Stimulated activated CD8-positive, alpha-beta memory T cell treated with anti-CD3 and anti-CD28 coated beads, Interleukin-4, amount 100 ng/mL, for 4 hours (primary cell): ENCODE data around the gene PLEKHH2.
"Not testable (repeated sequence)": the region's sequence is repeated elsewhere in the genome, so short reads cannot be mapped to it uniquely, and the experiment has no call there.

Experiments
- DNase-seq, 2 donors: peaks; one replicate each; pipeline ENCODE4 v3.0.0-alpha.2; 2020; ENCODE audit warnings: low read depth in 2 of 2, low spot score in 1 of 2

PLEKHH2 gene

DNA sequence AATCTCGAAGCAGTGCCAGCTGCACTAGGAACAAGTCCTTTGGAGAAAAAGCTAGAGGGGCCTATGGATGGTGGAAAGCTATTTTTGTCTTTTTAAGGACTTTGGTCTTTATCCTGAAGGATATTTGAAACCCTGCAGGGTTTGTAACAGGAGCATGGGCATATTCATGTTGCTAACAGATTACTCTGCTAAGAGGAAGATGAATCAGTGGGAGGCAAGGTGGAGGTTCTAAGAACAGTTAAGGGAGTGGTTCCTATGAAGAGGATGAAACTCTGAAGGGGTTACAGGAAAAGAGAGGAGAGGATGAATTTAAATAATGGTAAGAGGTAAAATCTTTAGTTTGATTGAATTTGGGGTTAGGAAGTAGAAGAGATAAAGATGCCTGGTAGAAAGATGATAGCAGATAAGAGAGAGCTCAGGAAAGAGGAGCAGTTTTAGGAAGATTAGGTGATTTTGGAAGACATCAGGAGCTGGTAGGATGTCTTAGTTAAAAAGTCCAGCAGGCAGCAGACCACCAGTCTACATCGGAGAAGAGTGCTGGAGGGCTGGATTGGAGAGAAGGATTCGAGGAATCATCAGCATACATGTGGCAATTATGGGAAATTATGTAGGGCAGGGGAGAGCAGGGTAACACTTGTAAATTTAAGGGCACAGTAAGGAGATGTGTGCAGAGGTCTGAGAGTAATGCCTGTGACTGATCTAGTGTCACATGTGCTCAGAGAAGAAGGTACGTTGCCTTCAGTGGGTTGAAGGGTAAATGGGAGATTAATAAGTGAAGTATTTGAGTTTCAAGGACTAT, 78.4 kb downstream of the PLEKHH2 start:
- no peak for DNase-seq

DNA sequence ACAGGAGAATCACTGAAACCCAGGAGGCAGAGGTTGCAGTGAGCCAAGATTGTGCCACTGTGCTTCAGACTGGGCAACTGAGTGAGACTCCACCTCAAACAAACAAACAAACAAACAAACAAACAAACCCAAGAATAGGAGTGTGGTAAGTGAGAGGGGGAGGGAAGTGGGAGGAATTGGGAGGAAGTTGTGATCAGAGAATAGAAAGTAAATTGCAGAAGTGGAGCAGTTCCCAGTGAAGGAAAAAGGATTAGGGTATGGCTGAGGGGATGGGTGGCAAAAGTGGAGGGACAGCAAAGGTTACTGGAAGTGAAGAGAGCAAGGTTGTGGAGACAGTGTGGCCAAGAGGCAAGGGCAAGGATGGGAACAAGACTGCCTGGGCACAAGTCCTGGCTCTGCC, 80.3 kb downstream of the PLEKHH2 start:
- DNase-seq, result no peak

GRCh38 chr2:43718530-43719124, 81.6 kb downstream of the PLEKHH2 start:
- no peak for DNase-seq

DNA sequence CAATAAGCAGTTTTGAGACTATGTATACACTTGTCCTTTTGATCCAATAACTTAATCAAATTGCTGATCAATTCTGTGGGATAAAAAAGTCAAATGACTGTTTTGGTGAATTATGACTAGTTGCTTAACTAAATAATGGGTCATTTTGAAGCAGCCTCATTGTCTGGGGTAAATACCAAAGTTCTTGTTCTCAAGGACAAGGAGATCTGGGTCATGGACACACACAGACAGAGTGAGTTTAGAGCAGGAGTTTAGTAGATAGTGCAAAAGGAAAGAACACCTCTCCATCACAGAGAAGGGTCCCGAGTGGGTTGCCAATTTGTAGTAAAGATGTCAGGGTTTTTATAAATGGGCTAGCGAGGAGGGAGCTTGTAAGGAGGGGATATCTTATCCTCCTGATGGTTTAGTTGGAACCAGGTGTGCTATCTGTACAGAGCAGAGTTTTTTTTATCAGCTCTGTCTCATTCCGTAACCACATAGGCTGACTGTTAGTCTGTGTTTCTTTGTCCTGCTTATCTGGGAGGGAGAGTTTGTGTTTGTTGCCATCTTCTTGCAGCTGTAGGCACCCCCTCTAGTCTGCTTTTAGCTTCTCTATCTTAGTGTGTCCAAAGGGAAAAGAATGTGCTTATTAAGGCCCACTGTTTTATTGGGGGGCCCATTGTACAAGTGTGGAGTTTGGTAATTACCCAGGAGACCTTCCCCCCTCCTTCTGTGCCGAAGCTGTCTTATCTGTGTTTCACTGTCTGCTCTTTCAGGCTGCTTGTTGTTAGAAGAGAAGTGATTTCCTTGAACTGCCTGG, 87.9 kb downstream of the PLEKHH2 start:
- no peak for DNase-seq

DNA sequence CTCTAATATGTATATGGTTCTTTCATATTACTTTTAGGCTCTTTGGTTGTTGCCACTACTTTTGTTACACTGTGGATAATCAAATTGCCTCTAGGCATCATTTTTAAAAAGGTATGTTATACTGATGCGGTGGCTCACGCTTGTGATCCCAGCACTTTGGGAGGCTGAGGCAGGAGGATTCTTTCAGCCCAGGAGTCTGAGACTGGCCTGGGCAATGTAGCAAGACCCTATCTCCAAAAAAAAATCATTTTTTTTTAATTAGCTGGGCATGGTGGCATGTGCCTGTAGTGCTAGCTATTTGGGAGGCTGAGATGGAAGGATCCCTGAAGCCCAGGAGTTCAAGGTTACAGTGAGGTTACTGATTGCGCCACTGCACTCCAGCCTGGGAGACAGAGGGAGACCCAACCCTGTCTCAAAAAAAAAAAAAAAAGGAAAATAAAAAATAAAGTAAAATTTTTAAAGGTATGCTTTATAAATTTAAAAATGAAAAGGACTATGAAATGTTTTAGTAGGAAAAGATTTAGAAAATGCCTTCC, 88.7 kb downstream of the PLEKHH2 start:
- DNase-seq, result no peak

DNA sequence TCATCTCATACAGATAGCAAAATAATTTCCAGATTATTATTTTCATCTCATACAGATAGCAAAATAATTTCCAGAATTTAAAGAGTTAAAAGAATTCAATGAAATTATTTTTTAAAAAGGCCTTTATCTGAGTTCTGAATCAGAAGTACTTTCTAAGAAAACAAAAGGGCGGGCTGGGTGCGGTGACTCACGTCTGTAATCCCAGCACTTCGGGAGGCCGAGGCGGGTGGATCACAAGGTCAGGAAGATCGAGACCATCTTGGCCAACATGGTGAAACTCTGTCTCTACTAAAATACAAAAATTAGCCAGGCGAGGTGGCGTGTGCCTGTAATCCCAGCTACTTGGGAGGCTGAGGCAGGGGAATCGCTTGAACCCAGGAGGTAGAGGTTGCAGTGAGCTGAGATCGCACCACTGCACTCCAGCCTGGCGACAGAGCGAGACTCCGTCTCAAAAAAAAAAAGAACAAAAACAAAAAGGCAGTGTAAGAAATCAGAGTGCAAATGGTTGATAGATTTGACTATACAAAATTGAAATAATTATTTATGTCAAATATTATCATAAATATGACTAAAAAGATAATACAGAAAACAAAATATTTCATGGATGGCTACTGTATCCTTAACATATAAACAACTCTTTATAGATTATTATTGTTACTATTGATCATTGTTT, 90.0 kb downstream of the PLEKHH2 start:
- DNase-seq, result not testable (repeated sequence)

DNA sequence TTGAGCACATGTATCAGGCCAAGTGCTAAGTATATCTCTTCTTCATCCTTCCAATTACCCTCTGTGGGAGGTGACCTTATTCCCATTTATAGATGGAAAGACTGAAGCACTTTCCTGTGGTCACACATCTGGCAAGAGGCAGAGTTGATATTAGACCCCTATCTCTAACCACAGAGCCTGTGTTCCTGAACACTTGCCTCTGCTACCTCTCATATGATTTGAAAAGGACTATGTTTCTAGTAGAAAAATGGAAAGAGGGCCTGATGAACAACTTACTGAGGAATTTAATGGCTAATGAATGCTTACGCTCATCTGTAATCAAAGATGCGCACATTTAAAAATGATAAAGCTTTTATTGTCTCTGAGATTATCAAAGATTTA, 90.6 kb downstream of the PLEKHH2 start:
- no peak for DNase-seq

GRCh38 chr2:43729491-43730174, 92.6 kb downstream of the PLEKHH2 start:
- DNase-seq, result no peak

DNA sequence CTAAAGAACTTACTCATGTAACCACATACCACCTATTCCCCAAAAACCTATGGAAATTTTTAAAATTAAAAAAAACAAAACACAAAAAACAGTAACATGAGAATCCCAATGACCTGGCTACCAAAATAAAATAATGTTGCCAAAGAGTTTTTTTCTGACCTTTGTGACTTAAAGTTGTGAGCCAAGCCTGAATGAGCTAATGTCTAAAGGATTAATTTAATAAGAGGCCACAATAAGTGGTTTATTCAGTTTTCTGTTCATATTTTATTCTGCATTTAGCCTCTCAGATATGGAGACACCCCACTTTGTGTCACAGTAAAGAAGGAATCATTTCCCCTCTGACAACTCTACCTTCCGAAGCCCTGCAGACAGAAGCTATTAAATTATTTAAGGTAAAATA, 94.2 kb downstream of the PLEKHH2 start:
- DNase-seq, result no peak

GRCh38 chr2:43736637-43737036, 99.6 kb downstream of the PLEKHH2 start:
- DNase-seq, result no peak

GRCh38 chr2:43737097-43737854, 100.2 kb downstream of the PLEKHH2 start:
- no peak for DNase-seq

DNA sequence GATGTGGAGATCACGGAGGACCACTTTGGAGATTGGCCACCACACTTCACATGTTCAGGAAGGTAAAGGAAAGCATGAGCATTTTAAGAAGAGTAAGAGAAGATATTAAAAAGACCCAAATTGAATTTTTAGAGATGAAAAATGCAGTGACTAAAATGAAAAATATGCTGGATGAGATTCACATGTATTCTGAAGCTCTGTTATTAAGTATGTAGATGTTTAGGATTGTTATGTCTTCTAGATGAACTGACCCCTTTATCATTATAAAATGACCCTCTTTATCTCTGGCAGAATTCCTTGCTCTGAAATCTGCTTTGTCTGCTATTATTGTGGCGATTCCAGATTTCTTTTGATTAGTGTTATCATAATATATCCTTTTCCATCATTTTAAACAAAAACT, 100.8 kb downstream of the PLEKHH2 start:
- no peak for DNase-seq

GRCh38 chr2:43738257-43738656, 101.2 kb downstream of the PLEKHH2 start:
- DNase-seq, result no peak

DNA sequence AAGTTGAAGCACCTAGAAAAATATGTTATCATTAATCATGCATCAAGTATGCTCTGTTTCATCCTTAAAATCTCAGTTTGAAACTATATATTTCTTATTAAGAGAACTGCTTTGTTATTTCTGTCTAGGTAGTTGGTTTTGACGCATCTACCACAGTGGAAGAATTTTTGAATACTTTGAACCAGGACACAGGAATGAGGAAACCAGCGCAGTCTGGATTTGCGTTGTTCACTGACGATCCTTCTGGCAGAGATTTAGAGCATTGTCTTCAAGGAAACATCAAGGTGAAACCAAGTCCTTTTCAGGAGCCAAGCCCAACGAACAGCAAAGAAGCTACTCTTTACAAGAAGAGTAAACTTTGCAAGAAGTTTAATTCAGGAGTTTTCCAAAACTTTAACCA, 106.6 kb downstream of the PLEKHH2 start:
- no peak for DNase-seq

- no peak for DNase-seq
Measured at GRCh38 chr2:43745457-43745856, 108.4 kb downstream of the PLEKHH2 start.

- no peak for DNase-seq
Measured at GRCh38 chr2:43748333-43748732, 111.3 kb downstream of the PLEKHH2 start.

DNA sequence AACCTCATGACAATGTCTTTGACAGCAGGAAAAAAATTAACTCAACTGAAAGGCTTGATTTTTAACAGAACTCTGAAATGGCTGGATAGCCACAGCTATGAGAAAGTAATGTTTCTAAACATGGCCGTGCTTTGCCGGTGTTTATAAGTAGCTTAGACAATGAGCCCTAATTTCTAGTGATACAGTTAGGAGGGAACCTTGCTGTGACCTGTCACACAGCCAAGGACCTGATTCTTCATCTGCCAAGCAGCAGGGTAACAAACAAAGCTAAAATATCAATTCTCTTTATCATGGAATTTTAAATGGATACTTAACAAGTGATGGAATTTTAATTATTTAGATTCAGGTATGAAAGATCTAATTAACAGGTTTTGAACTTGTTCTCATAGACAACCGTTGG, 112.5 kb downstream of the PLEKHH2 start:
- no peak for DNase-seq

DNA sequence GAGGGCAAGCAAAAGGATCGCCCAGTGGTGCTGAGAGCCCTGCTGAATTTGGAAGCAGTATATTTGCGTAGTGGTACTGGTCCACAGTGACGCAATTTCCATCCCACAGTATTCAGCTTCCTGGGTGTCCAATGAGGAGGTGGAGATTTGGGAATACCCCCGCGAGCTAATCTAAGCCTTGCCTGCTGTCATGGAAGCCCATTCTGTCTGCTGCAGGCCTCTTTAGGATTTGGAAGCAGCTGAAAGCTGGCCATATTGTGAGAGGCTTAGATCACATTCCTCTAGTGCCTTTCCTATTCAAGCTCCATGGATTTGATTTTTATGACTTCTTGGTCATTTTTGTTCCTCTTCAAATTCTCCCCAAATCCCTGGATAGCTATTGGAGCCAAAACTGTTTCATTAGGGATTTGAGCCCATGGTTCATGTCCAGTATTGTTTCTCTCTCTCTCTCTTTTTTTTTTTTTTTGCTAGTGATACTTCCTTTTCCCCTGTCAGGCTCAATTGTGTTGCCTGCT, 114.5 kb downstream of the PLEKHH2 start:
- DNase-seq, result no peak

- DNase-seq, result no peak
Measured at GRCh38 chr2:43752302-43752701, 115.2 kb downstream of the PLEKHH2 start.

DNA sequence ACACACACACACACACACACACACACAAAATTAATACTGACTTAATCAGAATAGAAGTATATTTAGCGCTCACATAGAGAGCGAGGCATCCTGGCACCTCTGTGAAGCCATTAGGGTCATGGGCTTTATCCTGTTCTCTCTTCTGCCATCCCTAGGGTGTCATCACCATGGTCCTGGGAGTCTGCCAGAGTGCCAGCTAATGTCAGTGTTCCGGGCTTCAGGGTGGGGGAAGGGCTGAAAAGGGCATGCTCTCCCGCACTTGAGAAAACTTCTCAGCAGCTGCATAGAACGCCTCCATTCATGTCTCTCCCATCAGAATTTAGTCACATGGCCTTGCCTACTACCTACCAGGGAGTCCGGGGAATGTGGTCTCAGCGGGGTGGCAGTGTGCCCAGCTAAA, 117.1 kb downstream of the PLEKHH2 start:
- no peak for DNase-seq
